SH-SY5Y (cell line): ENCODE data around the gene DHRS9.

ENCODE experiments used
- GATA2 ChIP-seq: IDR thresholded peaks from 2 replicates; pipeline ENCODE4 v1.6.1; 2011; ENCODE audit warnings: mild to moderate bottlenecking, low read depth, low read length
- GATA3 ChIP-seq: IDR thresholded peaks from 2 replicates; pipeline ENCODE4 v1.6.1; 2011; ENCODE audit warnings: low read depth, mild to moderate bottlenecking, low read length, moderate library complexity

DNA sequence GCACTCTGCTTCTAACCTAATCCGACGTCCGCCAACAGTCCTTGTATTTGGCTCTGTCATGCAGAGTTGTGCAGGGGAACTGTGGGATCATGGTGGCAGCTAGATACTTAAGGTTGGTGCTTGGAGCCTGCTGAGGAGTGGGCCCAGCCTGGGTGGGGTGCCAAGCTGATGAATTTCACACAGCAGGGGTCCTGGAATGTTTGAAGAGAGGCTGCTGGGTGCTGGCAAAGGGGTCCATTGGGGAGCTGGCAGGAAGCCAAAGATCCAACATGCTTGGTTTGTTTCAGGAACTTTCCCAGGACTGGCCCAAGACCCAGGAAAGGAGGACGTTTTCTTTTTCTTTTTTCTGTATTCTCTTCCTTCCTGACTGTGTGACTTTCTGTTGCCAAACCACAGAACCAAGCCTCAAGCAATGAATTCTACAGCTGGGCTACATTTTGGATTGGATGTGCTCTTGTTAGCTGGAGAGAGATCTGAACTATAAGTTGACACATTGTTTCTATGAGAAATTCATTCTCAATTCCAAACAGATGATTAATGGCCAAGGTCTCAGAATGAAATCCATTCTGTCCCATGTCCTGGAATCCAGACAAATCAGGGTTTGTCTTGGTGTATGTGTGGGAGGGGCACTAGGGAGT, 49.9 kb downstream of the DHRS9 start:
- TF ChIP-seq GATA2 (no peak), GATA3 (no peak)
